Upper lobe of left lung (tissue), 6 donors: ENCODE measurements around the gene KPNA2. TPM values are rescaled to one million over a fixed set of nuclear protein-coding genes. Genes with fewer than 3 reads are reported as not detected.
A peak's percentile ranks its signal among the peaks of the same experiment; 100 is the strongest.
"Not testable (repeated sequence)": the region's sequence is repeated elsewhere in the genome, so short reads cannot be mapped to it uniquely, and the experiment has no call there.

Experiments
- ATAC-seq, 2 donors: fragments of 200-7000 bp; cut with Tn5 transposase; one replicate each; pipeline ENCODE4 v1.9.1; 2022; ENCODE audit warnings: mild to moderate bottlenecking in 2 of 2, moderate library complexity in 2 of 2; ENCODE audit not compliant: low FRiP score in 2 of 2
- DNase-seq, 2 donors: peaks; one replicate each; pipeline ENCODE4 v3.0.0-alpha.2; 2019 to 2020
- H3K27ac ChIP-seq, 4 donors: fragments of 200-600 bp; sonication (generic); one replicate each; pipeline ENCODE4 v1.5.1; 2016 to 2019
- H3K27me3 ChIP-seq, 4 donors: fragments of 200-600 bp; sonication (generic); one replicate each; pipeline ENCODE4 v1.5.1; 2017 to 2019
- H3K36me3 ChIP-seq, 4 donors: fragments of 200-600 bp; sonication (generic); one replicate each; pipeline ENCODE4 v1.5.1; 2016 to 2019
- H3K4me1 ChIP-seq, 4 donors: fragments of 200-600 bp; sonication (generic); one replicate each; pipeline ENCODE4 v1.5.1; 2018 to 2019
- H3K4me3 ChIP-seq, 4 donors: fragments of 200-600 bp; sonication (generic); one replicate each; pipeline ENCODE4 v1.5.1; 2017 to 2019; ENCODE audit warnings: mild to moderate bottlenecking in 2 of 4, moderate library complexity in 1 of 4
- H3K9me3 ChIP-seq, 4 donors: fragments of 200-600 bp; sonication (generic); one replicate each; pipeline ENCODE4 v1.5.1; 2018 to 2019
- CTCF ChIP-seq, 6 experiments: fragments of 450-650 bp in 4 of 6; fragments of 200-600 bp in 2 of 6; sonication (generic) in 2 of 6; IDR thresholded peaks; one replicate each; pipeline ENCODE4 v1.5.1; 2016 to 2019; ENCODE audit warnings: antibody characterized with exemption in 6 of 6
- EP300 ChIP-seq, 4 donors: sonication (generic); formaldehyde crosslinking; IDR thresholded peaks; one replicate each; pipeline ENCODE4 v1.5.1; 2017; ENCODE audit warnings: antibody characterized with exemption in 4 of 4, control low read depth in 2 of 4
- POLR2A ChIP-seq, 4 donors: fragments of 450-650 bp; IDR thresholded peaks; one replicate each; pipeline ENCODE4 v1.5.1; 2016 to 2017; ENCODE audit warnings: antibody characterized with exemption in 4 of 4, mild to moderate bottlenecking in 2 of 4
- POLR2AphosphoS5 ChIP-seq, 2 donors: sonication (generic); formaldehyde crosslinking; IDR thresholded peaks; one replicate each; pipeline ENCODE4 v1.5.1; 2017; ENCODE audit warnings: antibody characterized with exemption in 2 of 2
- WGBS, 2 donors: methylation state at CpG; one replicate each; pipeline ENCODE4 v1.1.5; 2017 to 2018; 5-methylcytosine and 5-hydroxymethylcytosine counted together
- total RNA-seq, 6 donors: library from RNA; depleted of rRNA in 4 of 6; stranded (reverse); fragments of >200 nt in 4 of 6; gene quantifications; one replicate each; pipeline versions ENCODE4 v1.1.0 to v1.2.1, GENCODE V29; 2016 to 2021
- donor health status: DM: no; HTN: no; CAD: no; lungs with moderate emphysema.
- donor health status: DM: no; HTN: yes; CAD: no; lungs with severe emphysema.

KPNA2 gene
- total RNA-seq, 6 donors from 2014 or later = 10.7 to 39.4 (median 26.7) TPM

DNA sequence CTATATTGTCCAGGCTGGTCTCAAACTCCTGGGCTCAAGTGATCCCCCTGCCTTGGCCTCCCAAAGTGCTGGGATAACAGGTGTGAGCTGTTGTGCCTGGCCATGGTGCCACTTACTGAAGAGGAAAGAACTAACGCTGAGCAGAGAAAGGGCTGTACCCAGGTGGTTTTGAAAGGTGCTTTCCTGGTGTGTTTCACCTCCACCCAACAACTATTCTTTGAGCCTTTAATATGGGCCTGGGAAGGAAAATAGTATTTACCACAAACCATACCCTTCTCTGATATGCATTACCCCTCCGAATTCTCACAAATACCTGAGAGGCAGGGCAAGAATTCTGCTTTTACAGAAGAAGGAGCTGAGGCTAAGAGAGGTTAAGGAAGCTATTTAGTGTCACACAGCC, 24.8 kb downstream of the KPNA2 start:
- H3K4me3 ChIP-seq = no peak overlapping the region
- ATAC-seq = no peak
- no peak overlapping the region for H3K27ac ChIP-seq
- TF ChIP-seq CTCF (IDR thresholded peaks at IDR 0.05) (no peak), POLR2A (IDR thresholded peaks at IDR 0.05) (no peak), POLR2AphosphoS5 (IDR thresholded peaks at IDR 0.05) (no peak), EP300 (IDR thresholded peaks at IDR 0.05) (no peak)
- no peaks in the 10 kb centered on the region for H3K9me3 ChIP-seq
- WGBS, 2 donors = 74 to 84% methylated on average over 2 of the region's 2 CpGs
- no peak for DNase-seq
- H3K27me3 ChIP-seq = no peaks in the 10 kb centered on the region
- H3K36me3 ChIP-seq = no peaks in the 10 kb centered on the region
- H3K4me1 ChIP-seq = peaks cover 0 to 8% (median 0%) of the 10 kb centered on the region in 4 donors

DNA sequence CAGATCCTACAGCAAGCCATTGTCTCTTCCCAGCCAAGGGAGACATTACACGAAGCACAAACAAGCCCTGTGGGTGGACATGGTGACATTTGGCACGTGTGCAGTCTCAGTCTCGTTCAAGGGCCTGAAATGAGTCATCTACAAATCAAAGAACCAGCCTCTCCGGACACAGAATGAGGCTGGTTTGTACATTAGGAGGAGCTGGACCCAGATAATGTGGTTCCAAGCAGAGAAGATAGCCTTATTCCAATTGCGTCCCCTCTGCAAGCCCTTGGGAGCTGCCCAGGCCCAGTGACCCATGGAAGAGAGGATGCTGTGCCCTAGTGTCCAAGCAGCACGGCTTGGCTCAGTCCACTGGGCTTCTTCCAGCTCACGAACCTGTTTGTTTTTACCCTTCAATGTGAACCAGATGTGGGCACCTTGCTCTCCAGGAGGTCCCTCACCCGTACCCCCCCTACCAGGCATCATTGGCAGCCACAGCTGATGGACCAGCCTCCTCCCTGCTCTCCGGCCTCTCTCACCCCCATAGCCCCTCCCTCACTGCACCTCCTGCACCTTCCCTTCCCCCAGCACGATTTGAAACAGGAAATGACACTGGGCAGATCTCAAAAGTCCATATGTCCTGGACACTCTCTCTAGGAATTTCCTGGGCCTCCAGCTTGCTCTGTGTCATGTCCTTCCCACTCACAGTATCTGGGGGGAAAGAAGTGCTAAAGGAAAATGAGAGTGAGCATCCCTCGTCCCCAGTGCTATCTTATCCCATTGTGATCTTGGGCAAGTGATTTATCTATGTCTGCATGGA, 26.2 kb downstream of the KPNA2 start:
- H3K4me1 ChIP-seq = peaks cover 0 to 8% (median 0%) of the 10 kb centered on the region in 4 donors
- no peaks in the 10 kb centered on the region for H3K27me3 ChIP-seq
- no peaks in the 10 kb centered on the region for H3K36me3 ChIP-seq
- no peaks in the 10 kb centered on the region for H3K9me3 ChIP-seq
- no peak overlapping the region for H3K27ac ChIP-seq
- no peak for ATAC-seq
- TF ChIP-seq CTCF (IDR thresholded peaks at IDR 0.05) = no peak
- TF ChIP-seq POLR2AphosphoS5 (IDR thresholded peaks at IDR 0.05) = no peak
- no peak for TF ChIP-seq POLR2A (IDR thresholded peaks at IDR 0.05)
- no peak for TF ChIP-seq EP300 (IDR thresholded peaks at IDR 0.05)
- 57 to 59% methylated on average over 10 to 11 of the region's 11 CpGs for WGBS, 2 donors
- H3K4me3 ChIP-seq = no peak overlapping the region
- no peak for DNase-seq

DNA sequence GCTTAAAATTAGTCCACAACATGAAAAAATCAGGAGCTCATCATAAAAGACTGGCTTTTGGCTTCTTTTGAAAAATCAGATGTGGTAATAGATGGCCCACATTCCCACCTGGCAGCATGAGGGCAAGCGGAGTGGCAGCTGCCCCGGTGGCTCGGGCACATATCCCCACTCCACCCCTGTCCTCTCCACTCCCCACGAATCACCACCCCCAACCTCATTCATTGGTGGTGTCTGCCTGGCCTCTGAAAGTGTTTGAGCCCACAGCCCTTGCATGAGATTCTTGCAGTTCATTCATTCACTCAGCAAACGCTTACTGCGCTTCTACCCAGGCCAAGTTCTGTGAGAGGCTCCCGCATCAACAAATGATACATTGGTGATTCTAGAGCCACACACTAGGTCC, 29.8 kb downstream of the KPNA2 start:
- not testable (repeated sequence) for H3K36me3 ChIP-seq, H3K4me3 ChIP-seq, ATAC-seq, DNase-seq, H3K9me3 ChIP-seq, H3K27ac ChIP-seq, H3K27me3 ChIP-seq, H3K4me1 ChIP-seq
- 77 to 82% methylated on average over 7 of the region's 7 CpGs for WGBS, 2 donors

DNA sequence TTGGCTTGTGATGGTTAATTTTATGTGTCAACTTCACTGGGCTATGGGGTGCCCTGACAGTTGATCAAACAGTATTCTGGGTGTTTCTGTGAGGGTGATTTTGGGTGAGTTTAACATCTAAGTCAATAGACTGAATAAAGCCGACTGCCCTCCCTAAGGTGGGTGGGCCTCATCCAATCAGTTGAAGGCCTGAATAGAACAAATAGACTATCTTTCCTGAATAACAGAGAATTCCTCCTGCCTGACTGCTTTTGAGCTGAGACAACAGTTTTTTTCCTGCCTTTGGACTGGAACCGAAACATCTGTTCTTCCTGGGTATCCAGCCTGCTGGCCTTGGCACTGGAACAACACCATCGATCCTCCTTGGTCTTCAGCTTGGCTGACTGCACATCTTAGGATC, 33.0 kb downstream of the KPNA2 start:
- not testable (repeated sequence) for H3K4me1 ChIP-seq, ATAC-seq, DNase-seq, H3K4me3 ChIP-seq, H3K27me3 ChIP-seq, H3K9me3 ChIP-seq, H3K27ac ChIP-seq, H3K36me3 ChIP-seq
- WGBS, 2 donors = 90 to 95% methylated on average over 3 of the region's 3 CpGs

DNA sequence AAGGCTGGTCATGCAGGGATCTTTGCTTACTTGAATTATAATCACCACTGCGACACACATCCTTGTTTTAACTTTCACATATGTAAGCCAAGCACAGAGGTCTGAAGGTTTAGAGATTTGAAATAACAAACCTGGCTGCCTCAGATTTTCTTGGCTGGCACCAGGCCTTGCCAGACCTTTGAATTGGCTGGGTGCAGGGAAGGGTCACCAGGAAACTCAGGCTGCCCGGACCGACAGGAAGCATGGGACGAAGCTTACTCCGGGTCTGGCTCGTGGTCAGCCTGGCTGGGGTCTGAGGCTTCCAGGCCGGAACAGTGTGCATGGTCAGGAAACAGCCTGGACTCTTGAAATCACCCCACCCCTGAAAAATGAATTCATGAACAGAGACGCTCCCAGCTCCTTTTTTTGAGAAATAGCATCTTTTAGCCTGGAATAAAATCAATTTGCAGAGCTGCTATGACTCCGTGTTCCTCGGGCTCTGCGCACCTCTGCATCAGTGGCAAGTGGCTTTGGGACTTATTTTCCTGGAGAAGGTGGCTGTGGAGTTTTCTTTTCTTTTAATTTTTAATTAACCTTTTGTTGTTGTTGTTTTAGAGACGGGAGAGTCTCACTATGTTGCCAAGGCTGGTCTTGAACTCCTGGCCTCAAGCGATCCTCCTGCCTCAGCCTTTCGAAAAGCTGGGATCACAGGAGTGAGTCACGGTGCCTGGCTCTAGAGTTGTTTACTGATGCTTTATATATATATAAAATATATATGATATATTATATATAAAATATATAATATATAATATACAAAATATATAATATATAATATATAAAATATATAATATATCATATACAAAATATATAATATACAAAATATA, 35.3 kb downstream of the KPNA2 start:
- H3K27me3 ChIP-seq, H3K4me1 ChIP-seq, H3K4me3 ChIP-seq, H3K36me3 ChIP-seq, H3K9me3 ChIP-seq, DNase-seq: not testable (repeated sequence)
- 58 to 64% methylated on average over 10 to 15 of the region's 15 CpGs for WGBS, 2 donors
- H3K27ac ChIP-seq = peak overlapping the region in 2 of 4 donors; percentile 23 to 24
- peak; percentile 63 to 77 for ATAC-seq
- TF ChIP-seq POLR2AphosphoS5 (IDR thresholded peaks at IDR 0.05) = peak in 1 of 2 donors; percentile 22

- no peak for ATAC-seq
- no peak overlapping the region for H3K4me3 ChIP-seq
- no peaks in the 10 kb centered on the region for H3K27me3 ChIP-seq
- TF ChIP-seq CTCF (IDR thresholded peaks at IDR 0.05) (no peak), POLR2AphosphoS5 (IDR thresholded peaks at IDR 0.05) (no peak), POLR2A (IDR thresholded peaks at IDR 0.05) (no peak)
- 89 to 90% methylated on average over 4 of the region's 4 CpGs for WGBS, 2 donors
- H3K36me3 ChIP-seq = no peaks in the 10 kb centered on the region
- no peaks in the 10 kb centered on the region for H3K9me3 ChIP-seq
- DNase-seq = no peak
- no peak overlapping the region for H3K27ac ChIP-seq
- H3K4me1 ChIP-seq = no peaks in the 10 kb centered on the region
These were observed 38.7 kb downstream of the KPNA2 start for GRCh38 chr17:68074279-68074678.

DNA sequence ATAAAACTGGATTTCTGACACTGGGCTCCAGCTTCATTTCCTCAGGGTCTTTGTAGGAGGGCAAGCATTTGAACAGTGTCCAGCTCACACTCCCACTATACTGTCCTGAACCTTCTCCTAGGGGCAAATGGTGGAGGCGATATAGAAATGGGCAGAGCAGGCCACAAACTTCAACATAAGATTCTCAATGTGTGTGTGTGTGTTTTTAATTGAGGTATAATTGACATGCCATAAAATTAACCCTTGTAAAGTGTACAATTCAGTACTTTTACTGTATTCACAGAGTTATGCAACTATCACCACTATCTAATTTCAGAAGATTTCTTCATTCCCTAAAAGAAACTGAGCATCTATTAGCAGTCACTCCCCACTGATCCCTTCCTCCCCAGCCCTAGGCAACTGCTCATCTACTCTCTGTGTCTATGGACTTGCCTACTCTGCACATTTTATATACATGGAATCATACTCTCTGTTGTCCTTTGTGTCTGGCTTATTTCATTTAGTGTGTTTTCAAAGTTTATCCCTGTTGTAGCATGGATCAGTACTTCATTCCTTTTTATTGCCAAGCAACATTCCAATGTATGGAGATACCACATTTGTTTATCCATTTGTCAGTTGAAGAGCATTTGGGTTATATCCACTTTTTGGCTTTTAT, 40.5 kb downstream of the KPNA2 start:
- H3K27me3 ChIP-seq, H3K4me3 ChIP-seq, H3K4me1 ChIP-seq, H3K27ac ChIP-seq, ATAC-seq, H3K9me3 ChIP-seq, H3K36me3 ChIP-seq, DNase-seq: not testable (repeated sequence)
- 92 to 96% methylated on average over 1 of the region's 1 CpG for WGBS, 2 donors

DNA sequence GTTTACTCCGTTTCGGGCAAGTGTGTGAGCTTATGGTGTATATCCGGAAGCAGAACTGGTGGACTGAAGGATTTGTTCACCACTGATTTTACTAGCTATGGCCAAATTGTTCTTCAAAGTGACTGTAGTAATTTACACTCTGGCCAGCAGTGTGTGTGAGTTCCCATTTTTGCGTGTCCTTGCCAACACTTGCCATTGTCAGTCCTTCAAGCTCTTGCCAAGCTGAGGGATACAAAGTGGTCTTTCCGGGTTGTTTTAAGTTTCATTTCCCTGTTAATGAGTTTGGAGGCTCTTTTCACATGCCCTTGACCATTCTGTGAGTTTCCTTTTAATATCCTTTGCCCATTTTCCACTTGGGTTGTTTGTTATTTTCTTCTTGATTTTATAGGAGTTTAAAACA, 42.0 kb downstream of the KPNA2 start:
- H3K27me3 ChIP-seq, H3K4me3 ChIP-seq, DNase-seq, H3K4me1 ChIP-seq, H3K27ac ChIP-seq, ATAC-seq, H3K9me3 ChIP-seq, H3K36me3 ChIP-seq: not testable (repeated sequence)
- WGBS, 2 donors = 52 to 54% methylated on average over 5 of the region's 5 CpGs
